ENCODE data around the gene SUSD1. TPM values are rescaled to one million over a fixed set of nuclear protein-coding genes. Genes with fewer than 3 reads are reported as not detected.

SUSD1 gene
- total RNA-seq, 1 experiment from 2014 or later: 15.1 TPM

DNA sequence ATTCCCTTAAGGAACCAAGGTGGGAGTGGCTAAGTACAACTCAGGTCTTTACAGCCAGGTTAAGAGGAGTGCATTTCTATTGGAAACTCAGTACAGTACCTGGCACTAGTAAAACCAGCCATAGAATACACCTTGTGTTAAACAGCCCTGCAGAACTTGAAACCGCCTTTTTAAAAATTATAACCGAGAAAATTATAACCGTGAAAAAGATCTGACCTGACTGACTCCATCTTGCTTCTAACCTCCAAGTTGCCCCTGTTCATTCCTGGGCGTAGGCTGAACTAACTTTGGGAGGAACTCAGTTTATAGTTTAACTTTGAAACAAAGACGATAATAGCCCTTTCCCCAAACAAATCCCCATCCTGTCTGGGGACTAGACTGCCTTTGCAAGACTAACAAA, 132.3 kb downstream of the SUSD1 start:
- DNase-seq (ENCODE audit: low read depth): no peak

DNA sequence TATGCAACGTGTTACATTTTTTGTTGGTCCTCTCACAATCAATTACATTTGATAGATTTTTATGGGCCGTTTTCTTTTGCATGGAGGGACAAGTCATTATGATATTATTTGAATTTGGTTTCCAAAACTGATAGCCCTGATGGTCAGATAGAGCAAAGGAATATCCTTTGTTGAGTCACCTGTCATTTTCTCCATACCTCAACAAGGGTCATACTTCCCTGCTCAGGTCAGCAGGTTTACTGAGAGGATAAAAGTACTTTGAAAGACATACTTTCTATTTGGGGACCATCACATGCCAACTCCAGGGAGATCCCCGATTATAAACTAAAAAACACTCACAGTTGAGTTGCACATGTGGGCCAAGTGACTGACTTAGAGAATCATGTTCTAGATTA, 132.9 kb downstream of the SUSD1 start:
- DNase-seq (ENCODE audit: low read depth): peak; percentile 57

DNA sequence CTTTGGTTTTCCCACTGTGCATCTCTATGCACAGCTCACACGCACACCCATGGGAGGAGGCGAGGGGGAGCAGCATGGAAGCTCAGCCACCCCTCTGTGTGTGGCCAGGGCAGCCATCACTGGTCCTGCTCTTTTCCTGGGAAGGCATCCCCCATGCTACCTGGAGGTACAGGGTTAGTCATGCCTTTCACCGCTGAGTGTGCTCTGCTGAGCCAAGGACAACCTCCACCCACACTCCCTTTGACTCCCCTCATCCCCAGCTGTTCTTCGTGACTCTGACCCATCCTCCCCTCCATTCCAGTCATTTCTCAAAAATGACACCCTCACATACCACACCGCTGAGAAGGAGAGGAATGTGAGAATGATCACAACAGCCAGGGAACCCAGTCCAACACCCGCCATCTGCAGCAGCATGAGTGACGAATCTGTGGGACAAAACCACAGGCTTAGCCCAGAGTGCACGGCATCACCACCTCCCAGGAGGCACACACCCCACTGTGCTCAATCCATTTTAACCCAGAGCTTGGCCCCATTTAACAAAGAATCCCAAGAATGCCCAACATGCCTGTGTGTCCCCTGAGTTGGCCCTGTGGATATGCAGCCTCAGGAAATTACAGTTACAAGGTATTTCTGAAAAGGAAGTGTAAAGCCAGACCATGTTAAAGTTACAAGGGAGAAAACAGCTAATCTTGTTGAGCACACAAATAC, 133.4 kb downstream of the SUSD1 start:
- DNase-seq (ENCODE audit: low read depth): peak; percentile 100

DNA sequence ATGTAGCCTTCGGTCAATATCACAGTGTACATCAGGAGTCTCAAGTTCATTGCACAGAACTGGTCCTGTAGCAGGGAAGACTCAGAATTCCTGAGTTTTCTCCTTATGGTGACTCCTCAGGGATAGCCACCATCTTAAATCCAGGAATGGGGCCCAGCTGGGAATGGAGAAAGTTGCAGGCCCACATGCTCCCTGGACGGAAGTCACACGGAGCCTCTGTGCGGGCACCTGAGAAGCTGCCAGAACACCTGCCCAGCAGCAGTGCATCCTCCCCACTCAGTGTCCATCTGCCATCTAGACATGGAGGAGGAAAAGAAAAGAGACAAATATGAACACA, 133.9 kb downstream of the SUSD1 start:
- no peak for DNase-seq (ENCODE audit: low read depth)

DNA sequence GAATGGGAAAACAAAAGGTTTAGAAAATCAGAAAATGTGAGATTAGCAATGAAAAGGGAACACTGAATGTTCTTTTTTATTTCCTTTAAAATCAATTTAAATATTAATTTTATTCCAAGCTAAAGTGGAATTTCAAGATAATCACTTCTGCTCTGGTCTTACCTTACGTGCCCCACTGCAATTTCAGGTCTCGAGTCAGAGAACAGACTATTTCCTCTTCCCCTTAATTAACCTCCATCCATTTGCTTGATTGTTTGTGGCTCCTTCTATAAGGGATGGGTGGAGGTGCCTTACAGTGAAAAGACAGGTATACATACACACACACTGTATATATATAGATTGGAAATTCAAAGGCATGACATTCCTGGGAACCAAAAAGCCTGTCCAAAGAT, 137.1 kb downstream of the SUSD1 start:
- DNase-seq (ENCODE audit: low read depth): no peak

DNA sequence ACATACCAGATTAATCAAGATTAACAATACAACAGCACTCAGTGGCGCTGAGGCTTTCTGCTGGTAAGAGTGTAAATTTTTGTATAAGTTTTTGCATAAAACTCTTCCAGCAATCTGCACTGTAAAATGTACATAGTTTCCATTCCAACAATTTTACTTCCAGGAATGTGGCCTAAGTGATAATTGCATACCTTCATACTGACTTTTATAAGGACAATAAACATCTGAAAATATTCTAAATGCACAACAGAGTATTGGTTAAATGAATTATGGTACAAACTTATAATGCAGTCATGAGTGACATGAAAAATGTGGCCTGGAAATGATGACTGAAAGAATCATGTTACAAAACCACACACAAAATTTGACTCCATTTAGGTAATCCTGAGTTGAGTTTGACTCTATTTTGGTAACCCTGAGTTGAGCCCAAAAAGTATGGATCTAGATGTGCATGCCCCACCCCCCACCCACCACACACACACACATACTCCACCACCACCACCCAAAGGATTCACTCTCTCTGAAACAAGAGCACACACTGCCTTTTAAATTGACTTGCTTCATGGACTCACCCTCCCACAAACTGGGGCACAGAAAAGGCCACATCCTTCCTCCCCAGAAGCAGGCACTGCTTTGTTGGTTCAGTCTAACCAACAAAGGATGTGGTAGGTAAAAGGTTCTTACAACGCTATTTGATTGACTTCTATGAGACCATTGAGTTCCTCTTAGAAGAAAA, 137.6 kb downstream of the SUSD1 start:
- peak; percentile 96 for DNase-seq (ENCODE audit: low read depth)

DNA sequence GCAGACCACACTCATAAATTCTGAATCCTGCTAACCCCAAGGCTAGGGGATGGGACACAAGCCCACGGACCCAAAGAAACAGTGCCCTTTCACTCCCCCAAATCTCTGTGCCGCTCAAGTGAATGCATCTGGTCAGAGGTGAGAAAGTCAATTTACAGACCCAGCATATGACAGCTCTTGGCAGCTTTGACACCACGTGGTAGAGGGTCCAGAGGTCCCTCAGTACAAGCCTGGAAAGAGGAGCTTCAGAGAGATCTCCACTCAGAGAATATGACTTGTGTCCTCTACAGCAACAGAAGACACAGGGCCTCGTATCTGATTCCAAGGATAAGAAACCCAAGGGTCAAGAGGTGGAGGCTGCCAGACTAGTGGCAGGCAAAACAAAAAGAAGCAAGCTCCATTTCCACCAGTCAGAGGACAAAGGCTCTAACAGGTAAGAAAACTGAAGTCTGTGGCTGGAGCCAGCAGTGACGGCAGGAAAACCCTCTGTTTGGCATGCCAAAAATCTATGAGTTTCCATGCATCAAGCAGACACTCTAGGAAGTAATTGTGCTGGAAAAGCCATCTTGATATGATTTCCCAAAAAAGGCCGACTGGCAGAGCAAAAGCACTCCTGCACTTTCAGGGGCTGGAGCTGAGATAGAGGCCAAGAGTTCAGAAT, 139.8 kb downstream of the SUSD1 start:
- no peak for DNase-seq (ENCODE audit: low read depth)

DNA sequence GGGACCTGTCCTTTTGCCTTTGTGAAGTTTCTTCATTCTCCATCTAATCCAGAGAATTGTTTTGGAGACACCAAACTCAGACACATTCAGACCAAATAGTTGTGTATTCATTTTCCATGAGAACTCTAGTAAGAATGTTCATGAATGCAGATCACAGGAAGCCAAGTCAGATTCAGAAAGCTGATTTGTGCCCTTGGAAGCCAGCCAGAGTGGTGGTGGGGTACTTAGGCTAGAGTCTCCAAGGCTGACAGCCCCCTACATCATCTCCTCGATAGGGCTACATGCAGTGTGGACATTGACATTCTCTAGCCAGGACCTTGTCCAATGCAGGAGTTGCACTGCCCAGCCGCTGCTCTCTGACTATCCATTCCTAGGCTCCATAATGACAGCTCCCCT, 140.9 kb downstream of the SUSD1 start:
- no peak for DNase-seq (ENCODE audit: low read depth)

DNA sequence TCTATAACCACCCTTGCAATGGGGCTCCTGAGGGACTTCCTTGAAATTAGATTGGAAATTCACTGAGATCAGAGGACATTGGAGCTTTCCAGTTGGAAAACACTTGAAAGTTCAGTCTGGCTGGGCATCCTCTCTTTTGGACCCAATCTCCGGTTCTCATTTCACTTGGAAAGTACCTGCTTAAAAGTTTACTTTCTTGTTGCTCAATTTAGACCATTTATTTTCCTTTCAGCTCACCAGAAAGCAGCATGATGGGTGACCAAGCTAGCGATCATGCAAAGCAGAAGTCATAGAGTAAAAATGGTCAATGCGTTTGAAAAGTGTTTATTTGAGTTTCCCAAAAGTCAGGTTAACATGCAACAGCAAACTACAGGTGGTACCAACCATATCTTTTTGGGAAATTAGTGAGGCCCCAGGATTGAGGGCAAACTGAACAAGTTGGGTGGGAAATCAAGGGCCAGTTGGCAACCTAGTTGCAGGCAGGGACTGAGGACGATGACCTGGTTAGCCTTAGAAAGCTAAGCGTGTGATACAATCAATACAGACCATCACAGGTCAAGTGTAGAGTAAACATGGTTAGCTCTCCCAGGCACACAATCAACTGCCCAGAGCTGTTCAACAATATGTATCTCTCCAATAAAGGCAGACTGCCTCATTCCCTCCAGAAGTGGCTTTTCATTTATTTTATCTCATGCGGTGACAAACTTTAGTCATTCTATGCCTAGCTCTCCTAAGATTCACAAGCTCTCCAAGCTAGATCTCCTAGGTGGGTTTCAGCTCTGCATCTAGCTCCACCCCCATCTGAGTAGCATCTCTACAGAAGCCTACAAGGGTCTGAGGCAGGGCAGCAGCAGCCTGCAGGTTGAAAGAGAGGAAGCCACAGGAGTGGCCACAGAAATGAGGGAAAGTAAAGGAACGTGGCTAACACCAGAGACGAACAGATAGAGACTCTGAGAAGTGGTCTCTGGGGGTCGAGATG, 141.6 kb downstream of the SUSD1 start:
- no peak for DNase-seq (ENCODE audit: low read depth)

DNA sequence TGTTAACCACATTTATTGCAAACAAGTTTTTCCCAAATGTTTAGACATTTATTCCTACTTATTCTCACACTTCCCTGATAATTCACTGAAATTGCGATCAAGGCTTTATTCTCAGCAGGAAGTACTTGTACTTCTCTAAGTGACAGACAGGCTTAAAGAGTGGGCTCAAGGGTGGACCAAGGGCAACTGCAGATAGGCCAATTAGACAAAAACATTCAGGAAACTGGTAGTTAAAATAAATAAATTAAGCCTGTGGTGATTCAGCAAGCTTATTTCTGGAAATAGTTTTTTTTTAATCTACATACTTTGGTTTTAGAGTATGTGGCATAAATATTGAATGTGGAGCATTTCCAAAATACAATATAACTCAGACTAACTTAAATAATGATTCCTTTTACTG, 142.4 kb downstream of the SUSD1 start:
- DNase-seq (ENCODE audit: low read depth): peak; percentile 76

DNA sequence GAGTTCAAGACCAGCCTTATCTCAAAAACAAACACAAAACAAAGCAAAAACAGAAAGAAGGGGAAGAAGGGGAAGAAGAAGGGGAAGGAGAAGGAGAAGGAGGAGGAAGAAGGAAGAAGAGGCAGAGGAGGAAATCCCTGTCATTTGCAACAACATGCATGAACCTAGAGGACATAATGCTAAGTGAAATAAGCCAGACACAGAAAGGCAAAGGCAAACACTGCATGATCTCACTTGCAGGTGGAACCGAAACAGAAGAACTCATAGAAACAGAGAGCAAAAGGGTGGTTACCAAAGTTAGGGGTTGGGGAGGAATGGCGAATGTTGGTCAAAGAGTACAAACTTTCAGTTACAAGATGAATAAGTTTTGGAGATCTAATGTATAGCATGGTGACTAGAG, 143.1 kb downstream of the SUSD1 start:
- DNase-seq (ENCODE audit: low read depth): no peak

DNA sequence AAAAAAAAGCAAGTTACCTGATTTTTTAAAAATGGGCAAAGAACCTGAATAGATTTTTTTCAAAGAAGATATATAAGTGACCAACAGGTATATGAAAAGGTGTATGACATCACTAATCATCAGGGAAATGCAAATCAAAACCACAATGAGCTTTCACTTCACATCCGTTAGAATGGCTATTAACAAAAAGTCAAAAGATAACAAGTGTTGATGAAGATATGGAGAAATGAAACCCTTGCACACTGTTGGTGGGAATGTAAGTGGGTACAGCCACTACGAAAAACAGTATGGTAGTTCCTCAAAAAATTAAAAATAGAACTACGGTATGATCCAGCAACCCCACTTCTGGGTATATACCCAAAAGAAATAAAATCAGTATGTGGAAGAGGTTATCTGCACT, 143.7 kb downstream of the SUSD1 start:
- no peak for DNase-seq (ENCODE audit: low read depth)

DNA sequence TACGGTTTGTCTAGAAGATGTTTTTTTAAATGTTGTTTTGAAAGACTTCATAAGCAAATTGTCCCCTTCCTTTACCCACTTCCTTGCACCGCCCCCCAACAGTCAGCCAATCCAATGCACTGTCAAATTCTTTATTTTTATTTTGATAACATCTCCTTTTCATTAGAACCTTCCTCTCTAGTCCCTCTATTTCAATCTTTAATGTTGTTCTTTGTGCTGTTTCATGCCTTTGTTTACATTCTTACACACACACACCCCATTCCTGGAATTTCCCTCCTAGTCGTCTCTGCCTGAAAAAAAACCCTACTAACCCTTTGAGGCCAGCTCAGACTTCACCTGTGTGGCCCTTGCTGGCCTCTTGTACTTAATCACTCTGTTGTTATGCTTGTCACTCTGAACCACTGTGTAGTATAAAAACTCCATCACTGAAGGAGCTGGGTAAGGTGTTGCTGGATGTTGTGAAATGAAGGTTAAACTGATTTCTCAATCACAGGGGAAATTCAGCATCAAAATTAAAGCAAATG, 145.1 kb downstream of the SUSD1 start:
- peak; percentile 94 for DNase-seq (ENCODE audit: low read depth)

DNA sequence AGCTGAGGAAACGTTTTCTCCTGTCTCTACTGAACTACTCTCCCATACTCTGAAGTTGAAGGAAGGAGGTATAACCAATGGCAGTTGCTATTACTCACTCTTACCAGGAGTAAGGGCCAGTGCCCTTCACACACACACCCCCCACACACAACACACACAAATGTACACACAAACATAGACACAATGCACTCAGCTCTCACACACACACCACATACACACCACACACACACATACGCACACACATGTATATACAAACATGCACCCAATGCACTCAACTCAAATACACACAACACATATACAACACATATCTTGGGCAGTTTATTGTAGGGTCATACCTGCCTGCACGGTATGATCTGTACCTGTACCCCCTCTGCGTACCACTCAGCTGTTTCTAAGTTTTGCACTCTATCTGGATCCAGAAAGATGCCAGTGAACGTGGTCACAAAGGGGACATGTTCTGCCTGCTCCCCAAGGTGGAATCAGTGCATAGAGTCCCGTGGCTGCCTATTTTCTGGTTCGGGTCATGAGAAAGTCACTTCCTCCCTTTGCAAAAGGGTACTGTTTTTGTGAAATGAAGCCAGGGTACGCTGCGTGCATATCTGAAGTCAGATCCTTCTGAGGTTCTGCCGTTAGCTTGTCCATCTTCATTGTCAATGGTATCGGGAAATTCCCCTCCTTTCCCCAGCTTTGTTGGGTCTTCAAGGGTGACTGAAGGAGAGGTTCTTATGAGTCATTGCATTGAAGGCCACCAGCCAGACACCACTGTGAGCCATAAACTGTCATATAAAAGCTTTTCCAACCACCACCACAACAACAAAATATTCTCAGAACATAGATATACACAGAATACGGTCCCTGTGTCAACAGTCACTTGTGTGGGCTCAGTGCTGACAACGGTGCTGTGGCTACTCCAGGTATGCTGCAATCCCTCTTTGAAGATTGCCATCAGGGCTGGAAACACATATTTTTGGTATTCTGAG, 146.6 kb downstream of the SUSD1 start:
- peak; percentile 93 for DNase-seq (ENCODE audit: low read depth)

DNA sequence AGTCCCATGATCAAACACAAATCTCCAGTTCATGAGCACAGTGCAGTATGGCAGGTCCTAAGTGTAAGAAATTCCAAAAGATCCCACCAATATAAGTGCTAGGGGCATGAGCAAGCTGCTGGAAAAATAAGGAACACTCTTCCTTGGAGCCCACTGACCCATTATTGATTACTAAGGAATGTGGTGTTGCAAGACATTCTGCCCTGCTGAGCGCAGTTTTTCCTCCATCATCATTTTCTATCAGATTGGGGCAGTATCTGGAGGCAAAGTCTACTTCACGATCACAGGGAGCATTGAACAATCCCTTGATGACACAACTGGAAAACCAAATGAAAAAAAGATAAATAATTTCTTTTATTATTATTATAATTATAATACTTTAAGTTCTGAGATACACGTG, 149.2 kb downstream of the SUSD1 start:
- DNase-seq (ENCODE audit: low read depth): no peak

DNA sequence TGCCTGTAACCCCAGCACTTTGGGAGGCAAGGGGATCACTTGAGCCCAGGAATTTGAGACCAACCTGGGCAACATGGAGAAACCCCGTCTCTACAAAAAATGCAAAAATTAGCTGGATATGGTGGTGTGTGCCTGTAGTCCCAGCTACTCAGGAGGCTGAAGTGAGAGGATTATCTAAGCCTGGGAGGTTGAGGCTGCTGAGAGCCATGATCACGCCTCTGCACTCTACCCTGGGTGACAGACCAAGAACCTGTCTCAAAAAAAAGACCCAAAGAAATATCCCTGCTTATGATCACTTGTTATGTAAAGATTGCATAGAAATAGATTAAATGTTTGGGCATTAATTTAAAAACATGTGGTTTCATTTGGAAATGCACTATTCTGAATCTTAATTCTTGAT, 153.4 kb downstream of the SUSD1 start:
- DNase-seq (ENCODE audit: low read depth): no peak

DNA sequence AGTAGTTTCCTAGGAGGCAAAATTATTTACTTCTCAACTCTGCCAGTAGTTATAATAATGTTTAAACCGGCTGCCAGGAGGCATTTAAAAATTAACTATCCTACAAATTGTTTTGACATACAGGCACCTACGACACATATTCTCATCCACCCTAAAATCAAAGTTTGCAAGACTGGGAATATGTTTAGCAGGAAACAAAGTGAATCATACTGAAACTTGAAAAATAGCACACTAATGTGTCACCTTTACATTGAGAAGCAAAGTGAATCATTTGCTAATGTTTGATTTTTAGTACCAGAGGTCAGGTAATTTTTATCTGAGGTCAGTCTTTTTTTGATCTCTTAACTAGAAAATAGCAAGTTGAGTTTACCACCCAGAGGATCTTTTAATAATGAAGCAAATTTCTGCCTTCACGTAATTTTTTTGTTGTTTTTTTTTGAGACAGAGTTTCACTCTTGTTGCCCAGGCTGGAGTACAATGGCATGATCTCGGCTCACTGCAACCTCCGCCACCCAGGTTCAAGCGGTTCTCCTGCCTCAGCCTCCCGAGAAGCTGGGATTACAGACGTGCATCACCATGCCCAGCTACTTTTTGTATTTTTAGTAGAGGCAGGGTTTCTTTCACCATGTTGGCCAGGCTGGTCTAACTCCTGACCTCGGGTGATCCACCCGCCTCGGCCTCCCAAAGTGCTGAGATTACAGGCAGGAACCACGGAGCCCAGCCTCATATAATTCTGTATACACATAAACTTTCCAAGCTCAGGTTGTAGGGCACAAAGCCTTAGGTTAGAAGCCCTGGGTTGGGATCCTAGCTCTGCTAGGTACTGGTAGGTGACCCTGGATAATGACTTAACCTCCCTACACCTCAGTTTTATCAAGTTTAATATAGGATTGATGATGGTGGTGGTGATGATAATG, 154.2 kb downstream of the SUSD1 start:
- peak; percentile 72 for DNase-seq (ENCODE audit: low read depth)

DNA sequence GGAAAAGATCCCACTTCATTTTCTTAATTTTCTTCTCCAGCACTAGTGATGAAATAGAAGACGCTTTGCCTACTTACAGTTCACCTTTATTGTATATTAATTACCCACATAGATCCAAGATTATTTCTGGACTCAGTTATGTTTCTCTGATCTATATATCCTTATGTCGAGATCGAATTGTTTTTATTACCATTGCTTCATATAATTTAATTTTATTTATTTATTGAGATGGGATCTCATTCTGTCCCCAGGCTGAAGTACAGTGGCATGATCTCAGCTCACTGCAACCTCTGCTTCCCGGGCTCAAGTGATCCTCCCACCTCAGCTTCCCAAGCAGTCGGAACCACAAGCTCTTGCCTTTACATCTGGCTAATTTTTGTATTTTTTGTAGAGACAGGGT, 157.2 kb downstream of the SUSD1 start:
- no peak for DNase-seq (ENCODE audit: low read depth)

DNA sequence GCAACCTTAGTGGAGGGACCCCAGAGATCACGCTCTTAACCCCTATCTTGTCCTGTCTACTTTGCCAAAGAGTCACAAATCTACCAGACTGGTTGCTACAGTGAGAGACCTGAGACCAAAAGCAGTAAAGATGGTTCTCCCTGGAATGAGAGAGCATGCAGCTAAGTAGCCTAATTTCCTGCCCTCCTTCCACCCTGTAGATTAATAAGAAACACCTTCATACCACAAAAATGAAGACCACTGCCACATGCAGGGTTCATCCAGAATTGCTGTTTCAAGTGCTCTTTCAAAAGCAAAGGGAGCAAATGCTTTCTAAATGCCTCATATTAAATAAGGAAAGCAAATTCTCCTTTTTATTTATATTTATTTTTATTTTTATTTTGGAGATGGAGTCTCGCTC, 159.4 kb downstream of the SUSD1 start:
- DNase-seq (ENCODE audit: low read depth): no peak
